Measurements from ENCODE around the gene GTF3C5. TPM values are rescaled to one million over a fixed set of nuclear protein-coding genes. Genes with fewer than 3 reads are reported as not detected.

GTF3C5 gene
- total and polyA plus RNA-seq, 2 donors from 2014 or later: 38.0 to 47.7 TPM

GRCh38 chr9:133045132-133045531 lies 14.3 kb downstream of the GTF3C5 start:
- DNase-seq (no peak), FAIRE-seq (no peak)
- Histone ChIP-seq H3K4me1 (ENCODE audit: control insufficient read depth in 2 of 3, insufficient read depth in 2 of 3, low read depth in 1 of 3, low read length in 3 of 3) (no peaks in the 10 kb centered on the region), H3K9ac (ENCODE audit: low read length in 3 of 3) (no peak overlapping the region), H3K4me3 (ENCODE audit: low read length in 3 of 3) (no peak overlapping the region), H3K27me3 (ENCODE audit: control insufficient read depth, insufficient read depth, low read length) (no peaks in the 10 kb centered on the region), H3K27ac (ENCODE audit: low read depth in 2 of 2, low read length in 2 of 2) (no peak overlapping the region), H3K36me3 (ENCODE audit: control insufficient read depth in 2 of 3, insufficient read depth in 3 of 3, low read length in 3 of 3) (peaks cover 0 to 39% (median 30%) of the 10 kb centered on the region in 3 donors), H3K9me3 (ENCODE audit: control insufficient read depth in 2 of 3, insufficient read depth in 1 of 3, low read length in 3 of 3) (no peaks in the 10 kb centered on the region)
- intact Hi-C loops (cut with DNase I): no loop called here
- TF ChIP-seq CTCF (IDR thresholded peaks at IDR 0.05; ENCODE audit: borderline replicate concordance, extremely low read depth, insufficient read depth): no peak

DNA sequence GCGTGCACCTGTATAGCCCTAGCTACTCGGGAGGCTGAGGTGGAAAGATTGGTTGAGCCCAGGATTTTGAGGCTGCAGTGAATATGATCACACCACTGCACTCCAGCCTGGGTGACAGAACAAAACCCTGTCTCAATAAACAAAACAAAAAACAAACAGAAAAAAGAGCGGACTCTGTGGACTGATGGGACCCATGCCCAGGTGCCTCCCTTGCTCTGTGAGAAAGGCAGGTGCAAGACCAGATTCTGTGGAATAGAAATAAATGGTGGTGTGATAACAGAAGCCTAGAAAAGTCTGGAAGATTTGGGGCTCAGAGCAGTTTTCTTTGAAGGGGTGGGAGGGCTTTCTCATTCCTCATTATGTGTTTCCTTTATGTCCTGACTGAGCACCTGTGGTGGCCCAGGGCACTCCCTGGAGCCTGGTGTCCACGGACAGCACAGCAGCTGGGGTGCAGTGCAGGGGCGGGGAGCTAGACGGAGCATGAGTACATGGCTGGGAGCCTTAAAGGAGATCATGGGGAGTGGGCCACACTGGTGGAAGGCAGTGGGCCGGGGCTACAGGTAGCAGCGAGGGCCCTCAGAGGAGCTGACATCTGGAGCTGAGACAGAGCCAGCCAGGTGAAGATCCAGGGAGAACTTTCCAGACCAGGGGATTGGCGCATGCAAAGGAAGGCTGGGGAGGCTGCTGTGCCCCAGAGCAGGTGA lies 15.6 kb downstream of the GTF3C5 start:
- DNase-seq: no peak
- no peaks in the 10 kb centered on the region for H3K4me1 ChIP-seq (ENCODE audit: control insufficient read depth in 2 of 3, insufficient read depth in 2 of 3, low read depth in 1 of 3, low read length in 3 of 3)
- intact Hi-C loops (cut with DNase I): no loop called here

DNA sequence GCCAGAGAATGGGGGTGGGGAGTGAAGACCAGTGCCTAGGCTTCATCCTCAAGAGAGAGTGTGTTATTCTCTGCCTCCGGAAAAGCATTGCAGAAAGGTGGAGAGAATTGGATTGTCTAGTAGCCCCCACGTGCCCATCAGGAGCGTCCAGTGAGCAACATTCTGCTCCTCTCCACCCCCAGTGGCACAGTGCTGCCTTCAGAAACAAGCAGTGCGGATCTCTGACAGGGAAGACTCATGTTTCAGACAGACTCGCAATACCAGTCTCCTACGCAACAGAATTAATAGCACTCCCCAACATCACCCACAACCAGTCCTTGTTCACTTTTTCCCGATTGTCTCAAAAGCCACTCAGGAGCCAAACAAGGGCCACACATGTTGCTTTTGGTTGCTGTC lies 16.1 kb downstream of the GTF3C5 start:
- FAIRE-seq (no peak), DNase-seq (no peak)
- intact Hi-C loops (cut with DNase I): no loop called here
- no peak for TF ChIP-seq CTCF (IDR thresholded peaks at IDR 0.05; ENCODE audit: borderline replicate concordance, extremely low read depth, insufficient read depth)
- no peak overlapping the region for H3K9ac ChIP-seq (ENCODE audit: low read length in 3 of 3)
- H3K27ac ChIP-seq (ENCODE audit: low read depth in 2 of 2, low read length in 2 of 2): no peak overlapping the region
- H3K36me3 ChIP-seq (ENCODE audit: control insufficient read depth in 2 of 3, insufficient read depth in 3 of 3, low read length in 3 of 3): peaks cover 0 to 43% (median 40%) of the 10 kb centered on the region in 3 donors
- no peak overlapping the region for H3K4me3 ChIP-seq (ENCODE audit: low read length in 3 of 3)
- no peaks in the 10 kb centered on the region for H3K27me3 ChIP-seq (ENCODE audit: control insufficient read depth, insufficient read depth, low read length)
- H3K4me1 ChIP-seq (ENCODE audit: control insufficient read depth in 2 of 3, insufficient read depth in 2 of 3, low read depth in 1 of 3, low read length in 3 of 3): no peaks in the 10 kb centered on the region
- no peaks in the 10 kb centered on the region for H3K9me3 ChIP-seq (ENCODE audit: control insufficient read depth in 2 of 3, insufficient read depth in 1 of 3, low read length in 3 of 3)

More for the DNA sequence above, 15.6 kb downstream of the GTF3C5 start:
- Histone ChIP-seq H3K27ac (ENCODE audit: low read depth in 2 of 2, low read length in 2 of 2) (no peak overlapping the region), H3K4me3 (ENCODE audit: low read length in 3 of 3) (no peak overlapping the region), H3K9ac (ENCODE audit: low read length in 3 of 3) (no peak overlapping the region), H3K27me3 (ENCODE audit: control insufficient read depth, insufficient read depth, low read length) (no peaks in the 10 kb centered on the region), H3K9me3 (ENCODE audit: control insufficient read depth in 2 of 3, insufficient read depth in 1 of 3, low read length in 3 of 3) (no peaks in the 10 kb centered on the region), H3K36me3 (ENCODE audit: control insufficient read depth in 2 of 3, insufficient read depth in 3 of 3, low read length in 3 of 3) (peaks cover 0 to 42% (median 34%) of the 10 kb centered on the region in 3 donors)
- no peak for FAIRE-seq
- TF ChIP-seq CTCF (IDR thresholded peaks at IDR 0.05; ENCODE audit: borderline replicate concordance, extremely low read depth, insufficient read depth): no peak
